Parathyroid adenoma (tissue), 2 donors: ENCODE results near the gene ADAMTS6.

Source experiments
- H2AFZ ChIP-seq: fragments of 300-600 bp; sonication (generic); one replicate; pipeline ENCODE4 v1.7.0; 2017; ENCODE audit warnings: antibody characterized with exemption, mild to moderate bottlenecking
- H3K27ac ChIP-seq: fragments of 300-600 bp; sonication (generic); one replicate; pipeline ENCODE4 v1.7.0; 2017
- H3K27me3 ChIP-seq: fragments of 300-600 bp; sonication (generic); one replicate; pipeline ENCODE4 v1.7.0; 2017; ENCODE audit warnings: low read length; ENCODE audit not compliant: control insufficient read depth, insufficient read depth
- H3K36me3 ChIP-seq: fragments of 300-600 bp; sonication (generic); one replicate; pipeline ENCODE4 v1.7.0; 2017; ENCODE audit warnings: low read length; ENCODE audit not compliant: control insufficient read depth, insufficient read depth
- H3K4me1 ChIP-seq: fragments of 300-600 bp; sonication (generic); one replicate; pipeline ENCODE4 v1.7.0; 2017; ENCODE audit warnings: control low read depth
- H3K4me2 ChIP-seq: fragments of 300-600 bp; sonication (generic); one replicate; pipeline ENCODE4 v1.7.0; 2017; ENCODE audit warnings: low read length
- H3K4me3 ChIP-seq: fragments of 300-600 bp; sonication (generic); one replicate; pipeline ENCODE4 v1.7.0; 2017; ENCODE audit warnings: low read depth, low read length
- H3K79me2 ChIP-seq: fragments of 300-600 bp; sonication (generic); one replicate; pipeline ENCODE4 v1.7.0; 2017; ENCODE audit warnings: control low read depth
- H3K9ac ChIP-seq: fragments of 300-600 bp; sonication (generic); one replicate; pipeline ENCODE4 v1.7.0; 2017; ENCODE audit warnings: mild to moderate bottlenecking
- H3K9me3 ChIP-seq: fragments of 300-600 bp; sonication (generic); one replicate; pipeline ENCODE4 v1.7.0; 2017; ENCODE audit warnings: low read length; ENCODE audit not compliant: control insufficient read depth
- TF ChIP-seq, protein P1 (sequence below): fragments of 300-600 bp; sonication (generic); IDR thresholded peaks from one replicate; pipeline ENCODE4 v1.7.0; 2017; ENCODE audit warnings: antibody characterized with exemption, mild to moderate bottlenecking
- donor health status: primary hyperparathyroidism.

Gene ADAMTS6

GRCh38 chr5:65133477-65134110 is 348.1 kb downstream of the ADAMTS6 start:
- H3K27ac ChIP-seq: no peak overlapping the region
- H3K79me2 ChIP-seq: no peaks in the 10 kb centered on the region

DNA sequence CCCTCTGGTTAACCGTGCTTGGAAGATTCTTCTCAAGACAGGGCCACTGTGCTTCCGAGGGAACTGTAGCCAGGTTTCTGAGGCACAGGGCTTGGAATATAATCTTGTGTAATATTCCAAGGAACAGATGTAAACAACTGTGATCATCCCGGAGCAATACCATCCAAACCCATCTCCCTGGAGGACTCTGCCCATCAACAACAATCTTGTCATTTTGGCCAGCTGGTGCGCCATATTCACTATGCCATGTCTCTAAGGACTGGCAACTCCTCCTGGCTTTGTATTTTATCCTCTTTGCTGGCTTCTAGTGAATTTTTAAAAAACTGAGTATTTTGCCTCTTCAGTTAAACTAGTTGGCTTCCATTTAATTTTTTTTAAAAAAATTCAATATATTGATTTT is 349.3 kb downstream of the ADAMTS6 start:
- H3K27ac ChIP-seq: no peak overlapping the region
- H3K36me3 ChIP-seq: no peaks in the 10 kb centered on the region
- no peaks in the 10 kb centered on the region for H3K4me1 ChIP-seq
- no peaks in the 10 kb centered on the region for H3K27me3 ChIP-seq
- no peak overlapping the region for H2AFZ ChIP-seq
- H3K9ac ChIP-seq: no peak overlapping the region
- H3K9me3 ChIP-seq: no peaks in the 10 kb centered on the region
- no peak overlapping the region for H3K4me3 ChIP-seq
- TF ChIP-seq, protein P1, sequence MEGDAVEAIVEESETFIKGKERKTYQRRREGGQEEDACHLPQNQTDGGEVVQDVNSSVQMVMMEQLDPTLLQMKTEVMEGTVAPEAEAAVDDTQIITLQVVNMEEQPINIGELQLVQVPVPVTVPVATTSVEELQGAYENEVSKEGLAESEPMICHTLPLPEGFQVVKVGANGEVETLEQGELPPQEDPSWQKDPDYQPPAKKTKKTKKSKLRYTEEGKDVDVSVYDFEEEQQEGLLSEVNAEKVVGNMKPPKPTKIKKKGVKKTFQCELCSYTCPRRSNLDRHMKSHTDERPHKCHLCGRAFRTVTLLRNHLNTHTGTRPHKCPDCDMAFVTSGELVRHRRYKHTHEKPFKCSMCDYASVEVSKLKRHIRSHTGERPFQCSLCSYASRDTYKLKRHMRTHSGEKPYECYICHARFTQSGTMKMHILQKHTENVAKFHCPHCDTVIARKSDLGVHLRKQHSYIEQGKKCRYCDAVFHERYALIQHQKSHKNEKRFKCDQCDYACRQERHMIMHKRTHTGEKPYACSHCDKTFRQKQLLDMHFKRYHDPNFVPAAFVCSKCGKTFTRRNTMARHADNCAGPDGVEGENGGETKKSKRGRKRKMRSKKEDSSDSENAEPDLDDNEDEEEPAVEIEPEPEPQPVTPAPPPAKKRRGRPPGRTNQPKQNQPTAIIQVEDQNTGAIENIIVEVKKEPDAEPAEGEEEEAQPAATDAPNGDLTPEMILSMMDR: no peak
- H3K79me2 ChIP-seq: no peaks in the 10 kb centered on the region
- no peak overlapping the region for H3K4me2 ChIP-seq

More at GRCh38 chr5:65133477-65134110, 348.1 kb downstream of the ADAMTS6 start:
- H3K4me2 ChIP-seq: no peak overlapping the region
- H3K4me1 ChIP-seq: no peaks in the 10 kb centered on the region
- no peak overlapping the region for H3K4me3 ChIP-seq
- TF ChIP-seq, protein P1: no peak
- no peaks in the 10 kb centered on the region for H3K27me3 ChIP-seq
- H3K9ac ChIP-seq: no peak overlapping the region
- H3K9me3 ChIP-seq: no peaks in the 10 kb centered on the region
- H3K36me3 ChIP-seq: no peaks in the 10 kb centered on the region
- no peak overlapping the region for H2AFZ ChIP-seq

GRCh38 chr5:65128226-65128625 is 353.5 kb downstream of the ADAMTS6 start:
- Histone ChIP-seq H2AFZ (no peak overlapping the region), H3K9me3 (no peaks in the 10 kb centered on the region), H3K27ac (no peak overlapping the region), H3K79me2 (no peaks in the 10 kb centered on the region), H3K27me3 (no peaks in the 10 kb centered on the region), H3K9ac (no peak overlapping the region), H3K4me1 (peaks cover 5% of the 10 kb centered on the region), H3K36me3 (no peaks in the 10 kb centered on the region), H3K4me2 (no peak overlapping the region), H3K4me3 (no peak overlapping the region)
- TF ChIP-seq, protein P1: no peak

DNA sequence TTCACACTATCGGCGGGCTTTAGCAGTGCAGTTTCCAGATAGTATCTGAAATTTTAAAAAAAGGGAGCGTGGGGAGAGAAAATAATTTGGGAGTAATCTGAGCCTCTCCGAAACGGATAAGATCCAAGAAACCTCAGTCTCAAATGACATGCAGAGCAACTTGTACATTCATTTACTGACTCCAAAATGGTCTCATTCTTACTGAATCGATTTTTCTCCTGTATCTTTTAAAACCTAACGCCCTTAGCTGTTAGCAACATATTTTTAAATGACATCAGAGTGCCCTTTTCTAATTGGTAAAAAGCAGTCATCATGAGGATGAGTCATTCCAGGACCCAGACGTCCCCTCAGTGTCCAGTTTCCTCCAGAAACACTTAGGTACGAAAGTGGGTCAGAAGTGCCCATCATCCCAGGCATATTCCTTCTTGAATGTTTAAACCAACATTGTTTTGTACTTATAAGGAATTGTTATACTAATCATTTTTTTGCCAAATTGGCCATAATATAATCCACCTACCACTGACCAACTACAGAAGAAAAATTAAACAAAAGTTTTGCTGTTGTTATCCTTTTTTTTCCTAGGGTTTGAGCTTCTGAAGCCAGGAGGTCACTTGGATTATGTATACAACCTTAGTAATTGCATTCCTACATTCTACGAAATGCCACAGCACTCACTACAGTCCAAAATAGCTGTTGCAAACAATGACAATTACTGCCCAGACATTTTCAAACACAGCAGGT is 354.4 kb downstream of the ADAMTS6 start:
- no peak overlapping the region for H3K4me3 ChIP-seq
- no peak overlapping the region for H3K27ac ChIP-seq
- no peaks in the 10 kb centered on the region for H3K27me3 ChIP-seq
- TF ChIP-seq, protein P1: no peak
- peak overlapping the region; percentile 14 for H3K4me2 ChIP-seq
- H3K9me3 ChIP-seq: no peaks in the 10 kb centered on the region
- H3K4me1 ChIP-seq: peaks cover 5% of the 10 kb centered on the region
- peak overlapping the region; percentile 69 for H2AFZ ChIP-seq
- H3K9ac ChIP-seq: no peak overlapping the region
- no peaks in the 10 kb centered on the region for H3K36me3 ChIP-seq
- H3K79me2 ChIP-seq: no peaks in the 10 kb centered on the region
